K562 (cell line): Measurements from ENCODE around the gene PAPOLB. TPM values are rescaled to one million over a fixed set of nuclear protein-coding genes. Genes with fewer than 3 reads are reported as not detected.
A peak's percentile ranks its signal among the peaks of the same experiment; 100 is the strongest.

Source experiments
- ATAC-seq: fragments of 200-7000 bp; cut with Tn5 transposase; 3 replicates; pipeline ENCODE4 v1.9.1; 2020; ENCODE audit warnings: moderate library complexity
- BruUV-seq: library from RNA; stranded (reverse); fragments of 400-500 nt; replicated peaks from 2 replicates; lab custom pipeline; 2021; lab: Mats Ljungman, UMichigan
- CTCF ChIA-PET: fragments of 300-600 bp; formaldehyde crosslinking; extraction: SDS; loops from one replicate; lab custom pipeline; 2021; ENCODE audit warnings: low intra/inter-chr PET ratio; lab: Yijun Ruan, JAX
- POLR2A ChIA-PET: fragments of 300-600, 350-650 bp; sonication (Branson Sonifier 250); formaldehyde crosslinking; extraction: SDS; loops from one replicate; lab custom pipeline; 2021; ENCODE audit warnings: antibody characterized with exemption, inconsistent platforms; lab: Yijun Ruan, JAX
- DNase-seq, 4 experiments: peaks; one replicate each; pipeline versions ENCODE4 v3.0.0 to v3.0.0-alpha.2; 2011 to 2018; ENCODE audit warnings: low spot score in 3 of 4, mixed read lengths in 3 of 4; ENCODE audit errors: extremely low read depth in 1 of 4
- FAIRE-seq: peaks from 2 replicates; lab custom pipeline; 2011; peaks lifted over from hg19 to GRCh38; lab: Jason Lieb, UNC
- H2AFZ ChIP-seq: 2 replicates; pipeline ENCODE4 v1.6.0; 2011; ENCODE audit warnings: low read depth, low read length, control low read depth, inconsistent platforms
- H3K27ac ChIP-seq: fragments of 200-600 bp; 3 replicates; pipeline ENCODE4 v1.8.0; 2011; ENCODE audit warnings: low read depth, mild to moderate bottlenecking, control low read depth, inconsistent platforms, low read length, moderate library complexity, mixed read lengths; ENCODE audit errors: extremely low read depth
- H3K27me3 ChIP-seq, 2 experiments: fragments of 300-600 bp in 1 of 2; 2 replicates in 1 of 2; 3 replicates in 1 of 2; pipeline versions ENCODE4 v1.6.0 to v1.8.0; 2011; ENCODE audit warnings: inconsistent platforms in 2 of 2, low read length in 2 of 2, mild to moderate bottlenecking in 1 of 2, mixed read lengths in 1 of 2, moderate library complexity in 1 of 2; ENCODE audit not compliant: control insufficient read depth in 2 of 2, insufficient read depth in 2 of 2
- H3K36me3 ChIP-seq: fragments of 300-600 bp; 3 replicates; pipeline ENCODE4 v1.8.0; 2011; ENCODE audit warnings: mild to moderate bottlenecking, low read length, inconsistent platforms; ENCODE audit not compliant: control insufficient read depth, insufficient read depth
- H3K4me1 ChIP-seq, 2 experiments: fragments of 200-600 bp in 1 of 2; replicated peaks in 1 of 2; 2 replicates in 1 of 2; 3 replicates in 1 of 2; pipeline versions ENCODE4 v1.5.1 to v1.8.0; 2011; ENCODE audit warnings: inconsistent platforms in 2 of 2, low read length in 2 of 2, mild to moderate bottlenecking in 1 of 2, mixed read lengths in 1 of 2, moderate library complexity in 1 of 2; ENCODE audit not compliant: control insufficient read depth in 2 of 2, insufficient read depth in 2 of 2
- H3K4me2 ChIP-seq: 2 replicates; pipeline ENCODE4 v1.6.1; 2011; ENCODE audit warnings: low read length, control low read depth, inconsistent platforms, mixed read lengths; ENCODE audit not compliant: insufficient read depth
- H3K4me3 ChIP-seq: fragments of 200-600 bp; sonication (generic), shearing (Covaris generic); 2 replicates; pipeline ENCODE4 v1.5.1; 2016; ENCODE audit warnings: control low read depth, inconsistent platforms
- H3K79me2 ChIP-seq: fragments of 200-600 bp; 3 replicates; pipeline ENCODE4 v1.8.0; 2011; ENCODE audit warnings: low read length, inconsistent platforms; ENCODE audit not compliant: control insufficient read depth, insufficient read depth
- H3K9ac ChIP-seq, 2 experiments: 2 replicates each; pipeline versions ENCODE4 v1.6.0 to v1.6.1; 2011; ENCODE audit warnings: low read depth in 2 of 2, low read length in 2 of 2, control low read depth in 1 of 2, inconsistent platforms in 1 of 2, mild to moderate bottlenecking in 1 of 2, mixed read lengths in 1 of 2; ENCODE audit not compliant: insufficient read depth in 1 of 2
- H3K9me1 ChIP-seq: one replicate; pipeline ENCODE4 v1.6.0; 2011; ENCODE audit warnings: inconsistent platforms, mild to moderate bottlenecking, low read length, moderate library complexity; ENCODE audit not compliant: control insufficient read depth, insufficient read depth
- H3K9me3 ChIP-seq: replicated peaks from 2 replicates; pipeline ENCODE4 v1.5.1; 2011; ENCODE audit warnings: low read depth, low read length, inconsistent platforms; ENCODE audit not compliant: control insufficient read depth, insufficient read depth
- H4K20me1 ChIP-seq: replicated peaks from 2 replicates; pipeline ENCODE4 v1.6.1; 2011; ENCODE audit warnings: low read length, inconsistent platforms, mixed read lengths; ENCODE audit not compliant: control insufficient read depth, insufficient read depth
- CBX8 ChIP-seq: fragments of 200-600 bp; sonication (generic); IDR thresholded peaks from 2 replicates; pipeline ENCODE4 v1.6.1; 2012; ENCODE audit warnings: borderline replicate concordance, mixed run types, low read depth, mild to moderate bottlenecking, moderate library complexity, mixed read lengths, low read length, control low read depth, inconsistent platforms; ENCODE audit not compliant: poor library complexity, severe bottlenecking; ENCODE audit errors: extremely low read depth
- CC2D1A ChIP-seq: fragments of 450-650 bp; IDR thresholded peaks from 2 replicates; pipeline ENCODE4 v1.6.1; 2017; ENCODE audit warnings: mild to moderate bottlenecking
- CEBPG ChIP-seq, 3 experiments: fragments of 200-800 bp in 1 of 3; sonication (Bioruptor generic) in 1 of 3; sonication (generic) in 1 of 3; formaldehyde crosslinking in 1 of 3; IDR thresholded peaks in 2 of 3; conservative IDR thresholded peaks in 1 of 3; 2 replicates each; pipeline versions ENCODE4 v1.6.1 to v1.8.0; 2016 to 2022; ENCODE audit warnings: missing compliant biosample characterization in 2 of 3, missing genetic modification characterization in 2 of 3, mild to moderate bottlenecking in 1 of 3, missing genetic modification reagents in 1 of 3
- DDX20 ChIP-seq: fragments of 450-650 bp; IDR thresholded peaks from 2 replicates; pipeline ENCODE4 v1.6.1; 2016; ENCODE audit warnings: missing genetic modification characterization, low read depth, mild to moderate bottlenecking, missing compliant biosample characterization, moderate library complexity
- FOXP4 ChIP-seq: sonication (generic); formaldehyde crosslinking; IDR thresholded peaks from 2 replicates; pipeline ENCODE4 v1.8.0; 2022; ENCODE audit warnings: mild to moderate bottlenecking, missing genetic modification reagents, borderline replicate concordance
- NR1H2 ChIP-seq: sonication (generic); formaldehyde crosslinking; IDR thresholded peaks from 2 replicates; pipeline ENCODE4 v1.4.0; 2020; ENCODE audit warnings: mild to moderate bottlenecking, missing genetic modification reagents
- PRMT5 ChIP-seq: sonication (generic); formaldehyde crosslinking; IDR thresholded peaks from 2 replicates; pipeline ENCODE4 v1.5.0; 2020; ENCODE audit warnings: missing genetic modification reagents
- RBM22 ChIP-seq: fragments of 200-400 bp; formaldehyde crosslinking; IDR thresholded peaks from 2 replicates; pipeline ENCODE4 v1.6.1; 2018; ENCODE audit warnings: low read length, low read depth; ENCODE audit not compliant: poor library complexity, severe bottlenecking
- ZNF121 ChIP-seq: sonication (generic); formaldehyde crosslinking; conservative IDR thresholded peaks from 2 replicates; pipeline ENCODE4 v1.8.0; 2022; ENCODE audit warnings: missing genetic modification reagents
- ZNF324 ChIP-seq: fragments of 250-450 bp; sonication (Bioruptor Pico); IDR thresholded peaks from 2 replicates; pipeline ENCODE4 v1.4.0; 2020; ENCODE audit warnings: mild to moderate bottlenecking
- WGBS: fragments of 100-300 bp; shearing (Covaris generic); methylation state at CpG from one replicate; pipeline ENCODE4 v1.1.6; 2016; ENCODE audit warnings: low coverage, mixed read lengths; ENCODE audit not compliant: insufficient coverage; ENCODE audit errors: missing lambda C conversion rate; 5-methylcytosine and 5-hydroxymethylcytosine counted together
- in situ Hi-C: fragments of 300-500 bp; cut with MboI; formaldehyde crosslinking; loops from 4 replicates; pipeline ENCODE4 v1.15.0; 2018; ENCODE audit warnings: inconsistent platforms, mixed read lengths
- intact Hi-C: fragments of 100-400 bp; cut with micrococcal nuclease; formaldehyde crosslinking; loops from 2 replicates; pipeline ENCODE4 v1.14.2; 2022
- polyA plus RNA-seq, 8 experiments: library from polyadenylated mRNA; depleted of rRNA in 4 of 8; stranded (reverse) in 5 of 8; unstranded in 3 of 8; fragments of >200 nt; fragmentation: Nextera tagmentation in 2 of 8; fragmentation: Illumina TruSeq in 1 of 8; extraction: Ambion mirVana in 2 of 8; extraction: Trizol in 1 of 8; gene quantifications; 2 replicates each; pipeline versions ENCODE4 v1.2.1 to v1.2.3, GENCODE V29; 2011 to 2014; ENCODE audit warnings: inconsistent platforms in 1 of 8, missing spikeins in 1 of 8
- total RNA-seq, 7 experiments: library from RNA; depleted of rRNA in 6 of 7; stranded (reverse); fragments of >200 nt in 6 of 7; fragmentation: Illumina TruSeq in 2 of 7; extraction: Trizol in 2 of 7; gene quantifications; 2 replicates each; pipeline versions ENCODE4 v1.2.1 to v1.2.3, GENCODE V29; 2011 to 2021; ENCODE audit warnings: low replicate concordance in 1 of 7

PAPOLB gene
- total and polyA plus RNA-seq, 9 of the 15 experiments (the other 6 are each of a cell fraction or from before 2014, with no cell fraction given), result 0.04 to 0.33 (median 0.16) TPM; not detected in 4

GRCh38 chr7:4876586-4876985 is 14.8 kb upstream of the PAPOLB start (continued):
- TF ChIP-seq ZNF121 (CRISPR knock-in tag) (no peak), PRMT5 (CRISPR knock-in tag) (no peak), DDX20 (no peak), RBM22 (no peak), NR1H2 (CRISPR knock-in tag) (no peak)

GRCh38 chr7:4875391-4875790 is 13.6 kb upstream of the PAPOLB start:
- H3K27me3 ChIP-seq, result no peaks in the 10 kb centered on the region
- CTCF ChIA-PET, result no interaction called here
- H3K9me1 ChIP-seq, result no peaks in the 10 kb centered on the region
- no peak overlapping the region for H3K4me2 ChIP-seq
- 87% methylated on average over 12 of the region's 15 CpGs for WGBS
- peaks cover 4% of the 10 kb centered on the region; the same call in 1 of the 2 replicates for H4K20me1 ChIP-seq
- no peak for ATAC-seq
- TF ChIP-seq CBX8 (no peak), ZNF324 (CRISPR knock-in tag) (no peak), FOXP4 (CRISPR knock-in tag) (no peak), CC2D1A (no peak), CEBPG (CRISPR knock-in tag; IDR thresholded peaks at IDR 0.05) (no peak), CEBPG (tag; conservative IDR thresholded peaks at IDR 0.05 in 1 of 2, IDR thresholded peaks at IDR 0.05 in 1 of 2) (no peak)
- TF ChIP-seq, all 486 proteins: peak for 0
- no peak for DNase-seq
- peaks cover 17% of the 10 kb centered on the region; the same call in 1 of the 3 replicates for H3K36me3 ChIP-seq
- in situ Hi-C loops (no loop called here), intact Hi-C loops (no loop called here)
- H3K9me3 ChIP-seq, result no peaks in the 10 kb centered on the region
- H2AFZ ChIP-seq, result no peak overlapping the region
- no peak overlapping the region for H3K27ac ChIP-seq
- H3K4me1 ChIP-seq, result peaks cover 7 to 26% of the 10 kb centered on the region in 2 experiments; a peak in 4 of 5 replicates
- no peak for FAIRE-seq
- POLR2A ChIA-PET, result no interaction called here
- no peak overlapping the region for H3K4me3 ChIP-seq
- H3K9ac ChIP-seq, result peak overlapping the region in 1 of 2 experiments; percentile 26; a peak in 1 of 4 replicates
- no TSS peak for BruUV-seq
- H3K79me2 ChIP-seq, result no peaks in the 10 kb centered on the region; the same call in 2 of the 3 replicates
